ENCODE measurements around the gene SELENOH. TPM values are rescaled to one million over a fixed set of nuclear protein-coding genes. Genes with fewer than 3 reads are reported as not detected.

The SELENOH gene
- total and polyA plus RNA-seq, 2 of the 8 experiments (the other 6 are each of a cell fraction or from before 2014, with no cell fraction given) = 243 to 264 TPM

DNA sequence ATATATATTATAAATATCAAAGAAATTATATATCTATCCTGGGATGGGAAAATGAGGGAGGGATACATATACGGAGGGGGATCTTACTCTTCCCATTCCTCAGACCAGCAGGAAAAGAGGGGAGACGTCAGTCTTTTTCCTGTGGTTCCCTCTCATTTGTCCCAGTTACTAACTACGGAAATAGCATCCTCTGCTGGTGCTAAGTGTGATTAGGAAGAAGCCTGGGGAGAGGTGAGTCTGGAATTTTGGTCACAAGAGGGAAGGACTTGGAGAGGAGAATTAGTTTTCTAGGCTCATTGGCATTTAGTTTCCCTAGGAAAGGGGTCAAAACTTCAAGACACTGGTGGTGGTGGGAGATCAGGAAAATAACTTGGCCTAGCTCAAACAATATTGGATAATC, 40.9 kb upstream of the SELENOH start:
- no peak overlapping the region for H2BK120ac ChIP-seq (replicated peaks; ENCODE audit: low read depth, low read length)
- no peak overlapping the region for H3K4me3 ChIP-seq (ENCODE audit: extremely low read depth in 1 of 4, insufficient read depth in 2 of 4, low read depth in 3 of 4, low read length in 4 of 4)
- H3K56ac ChIP-seq (replicated peaks; ENCODE audit: insufficient read length, low read depth, low read length) = no peak overlapping the region
- ChIA-PET POLR2A (ENCODE audit: partially characterized antibody) (interaction anchor here (3.6 kb wide), 1 partner anchor 42 kb away, joined by 13 read pairs; the partner anchor contains the start of gene SELENOH), CTCF (ENCODE audit: partially characterized antibody) (no interaction called here)
- H3K23ac ChIP-seq (ENCODE audit: insufficient read length) = no peak overlapping the region
- no peak overlapping the region for H4K91ac ChIP-seq (replicated peaks; ENCODE audit: insufficient read length, low read length)
- H3K79me2 ChIP-seq (ENCODE audit: control insufficient read depth in 1 of 2, insufficient read depth in 2 of 2, low read length in 2 of 2) = no peaks in the 10 kb centered on the region
- H4K5ac ChIP-seq (ENCODE audit: insufficient read length, low read depth, low read length) = no peak overlapping the region
- DNase-seq (ENCODE audit: low read depth in 1 of 2, low spot score in 2 of 2) (no peak), FAIRE-seq (no peak)
- no peak overlapping the region for H3K4ac ChIP-seq (replicated peaks; ENCODE audit: insufficient read length, low read depth, low read length)
- H3K4me1 ChIP-seq (replicated peaks in 1 of 4; ENCODE audit: control insufficient read depth in 3 of 4, insufficient read depth in 4 of 4, low read length in 3 of 4) = no peaks in the 10 kb centered on the region
- no peaks in the 10 kb centered on the region; the same call in 1 of the 2 replicates for H3K23me2 ChIP-seq (ENCODE audit: low read depth, low read length)
- no peak overlapping the region for H2BK5ac ChIP-seq (ENCODE audit: low read depth, low read length)
- H2AFZ ChIP-seq (ENCODE audit: low read length) = no peak overlapping the region
- H2BK20ac ChIP-seq (ENCODE audit: low read length) = no peak overlapping the region
- H3K79me1 ChIP-seq (ENCODE audit: low read depth, low read length) = no peaks in the 10 kb centered on the region
- H3K4me2 ChIP-seq (ENCODE audit: insufficient read depth in 1 of 2, low read depth in 2 of 2, low read length in 2 of 2) = no peak overlapping the region
- H2BK15ac ChIP-seq (ENCODE audit: low read length) = no peak overlapping the region
- H3K27me3 ChIP-seq (replicated peaks in 1 of 4; ENCODE audit: control insufficient read depth in 3 of 4, extremely low read depth in 1 of 4, insufficient read depth in 3 of 4, low read length in 3 of 4) = no peaks in the 10 kb centered on the region
- TF ChIP-seq EP300 (IDR thresholded peaks at IDR 0.05; ENCODE audit: borderline replicate concordance in 1 of 2, low read depth in 2 of 2, low read length in 2 of 2) (no peak), CEBPB (IDR thresholded peaks at IDR 0.05; ENCODE audit: low read depth, low read length) (no peak), JUN (IDR thresholded peaks at IDR 0.05; ENCODE audit: low read depth, low read length) (no peak), GABPA (IDR thresholded peaks at IDR 0.05; ENCODE audit: borderline replicate concordance, insufficient read depth, low read length) (no peak), RAD21 (IDR thresholded peaks at IDR 0.05 in 1 of 2, conservative IDR thresholded peaks at IDR 0.05 in 1 of 2; ENCODE audit: low read depth in 2 of 2, low read length in 2 of 2) (peak in 1 of 2 experiments; percentile 33; a peak in 1 of 4 replicates), FOSL1 (IDR thresholded peaks at IDR 0.05; ENCODE audit: insufficient read depth, low read depth, low read length) (no peak)
- TF ChIP-seq, protein P1, sequence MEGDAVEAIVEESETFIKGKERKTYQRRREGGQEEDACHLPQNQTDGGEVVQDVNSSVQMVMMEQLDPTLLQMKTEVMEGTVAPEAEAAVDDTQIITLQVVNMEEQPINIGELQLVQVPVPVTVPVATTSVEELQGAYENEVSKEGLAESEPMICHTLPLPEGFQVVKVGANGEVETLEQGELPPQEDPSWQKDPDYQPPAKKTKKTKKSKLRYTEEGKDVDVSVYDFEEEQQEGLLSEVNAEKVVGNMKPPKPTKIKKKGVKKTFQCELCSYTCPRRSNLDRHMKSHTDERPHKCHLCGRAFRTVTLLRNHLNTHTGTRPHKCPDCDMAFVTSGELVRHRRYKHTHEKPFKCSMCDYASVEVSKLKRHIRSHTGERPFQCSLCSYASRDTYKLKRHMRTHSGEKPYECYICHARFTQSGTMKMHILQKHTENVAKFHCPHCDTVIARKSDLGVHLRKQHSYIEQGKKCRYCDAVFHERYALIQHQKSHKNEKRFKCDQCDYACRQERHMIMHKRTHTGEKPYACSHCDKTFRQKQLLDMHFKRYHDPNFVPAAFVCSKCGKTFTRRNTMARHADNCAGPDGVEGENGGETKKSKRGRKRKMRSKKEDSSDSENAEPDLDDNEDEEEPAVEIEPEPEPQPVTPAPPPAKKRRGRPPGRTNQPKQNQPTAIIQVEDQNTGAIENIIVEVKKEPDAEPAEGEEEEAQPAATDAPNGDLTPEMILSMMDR (IDR thresholded peaks at IDR 0.05; ENCODE audit: control extremely low read depth in 1 of 3, insufficient read depth in 1 of 3, low read depth in 1 of 3, low read length in 3 of 3) = peak in 1 of 3 experiments; percentile 36; a peak in 1 of 4 replicates
- H3K18ac ChIP-seq (ENCODE audit: extremely low read depth, low read length) = no peak overlapping the region
- no peak overlapping the region for H3K27ac ChIP-seq (ENCODE audit: low read depth, low read length)
- H2BK12ac ChIP-seq (ENCODE audit: low read depth, low read length) = no peak overlapping the region
- H4K20me1 ChIP-seq (replicated peaks in 1 of 2; ENCODE audit: control insufficient read depth in 1 of 2, insufficient read depth in 2 of 2, low read length in 2 of 2) = no peaks in the 10 kb centered on the region
- H3K36me3 ChIP-seq (ENCODE audit: control insufficient read depth in 2 of 4, insufficient read depth in 4 of 4, low read length in 3 of 4) = peaks cover 25 to 68% (median 55%) of the 10 kb centered on the region in 4 experiments
- no peak overlapping the region for H4K8ac ChIP-seq (ENCODE audit: extremely low read depth, insufficient read depth, low read length)
- WGBS, 2 experiments (ENCODE audit: extremely low coverage in 1 of 2, insufficient coverage in 1 of 2, insufficient read length in 1 of 2, insufficient replicate concordance in 2 of 2, low coverage in 1 of 2, low lambda C conversion rate in 2 of 2, missing lambda C conversion rate in 1 of 2) = 91% methylated on average over 3 of the region's 3 CpGs; no CpG with 5 or more reads in 1 of the 2 experiments
- H3K9me3 ChIP-seq (ENCODE audit: insufficient read depth in 2 of 2, low read depth in 1 of 2, low read length in 1 of 2) = no peaks in the 10 kb centered on the region
- no peak overlapping the region for H3K14ac ChIP-seq (ENCODE audit: insufficient read length)
- no peak overlapping the region for H3K9ac ChIP-seq (replicated peaks in 1 of 4; ENCODE audit: extremely low read depth in 1 of 4, low read depth in 3 of 4, low read length in 3 of 4)
- H2AK5ac ChIP-seq (ENCODE audit: low read depth, low read length) = no peak overlapping the region
